Tibial nerve (tissue), 4 donors: ENCODE results near the gene XPOT.

ENCODE experiments used
- CTCF ChIP-seq, 5 experiments: fragments of 200-600 bp in 3 of 5; fragments of 450-650 bp in 2 of 5; sonication (generic) in 3 of 5; IDR thresholded peaks; one replicate each; pipeline ENCODE4 v1.5.1; 2016 to 2019; ENCODE audit warnings: antibody characterized with exemption in 5 of 5, mild to moderate bottlenecking in 3 of 5, moderate library complexity in 2 of 5
- EP300 ChIP-seq, 2 donors: sonication (generic); formaldehyde crosslinking; IDR thresholded peaks; one replicate each; pipeline ENCODE4 v1.6.1; 2017; ENCODE audit warnings: antibody characterized with exemption in 2 of 2, mild to moderate bottlenecking in 1 of 2
- POLR2A ChIP-seq, 2 donors: fragments of 450-650 bp; IDR thresholded peaks; one replicate each; pipeline ENCODE4 v1.6.1; 2017; ENCODE audit warnings: antibody characterized with exemption in 2 of 2, mild to moderate bottlenecking in 2 of 2, moderate library complexity in 2 of 2

GRCh38 chr12:64451687-64452558 lies 47.7 kb downstream of the XPOT start, which contains the start of gene TBK1:
- TF ChIP-seq POLR2A (IDR thresholded peaks at IDR 0.05) (peak; percentile 65 to 85), CTCF (IDR thresholded peaks at IDR 0.05) (peak in 4 of 5 experiments; percentile 13 to 54 (median 22)), EP300 (IDR thresholded peaks at IDR 0.05) (peak in 1 of 2 donors; percentile 81)
